Posterior cingulate gyrus (tissue), 11 donors: Measurements from ENCODE around the gene KCNJ12.
A peak's percentile ranks its signal among the peaks of the same experiment; 100 is the strongest.
"Not testable (repeated sequence)": the region's sequence is repeated elsewhere in the genome, so short reads cannot be mapped to it uniquely, and the experiment has no call there.

ENCODE experiments used
- DNase-seq, 10 donors: peaks; one replicate each; pipeline versions ENCODE4 v3.0.0 to v3.0.0-alpha.2; 2020 to 2021; ENCODE audit warnings: mixed read lengths in 3 of 10
- intact Hi-C: fragments of 100-400 bp; cut with DNase I; formaldehyde crosslinking; loops from one replicate; pipeline ENCODE4 v1.15.1; 2023

Gene KCNJ12

GRCh38 chr17:21428752-21429424 lies 52.7 kb downstream of the KCNJ12 start:
- DNase-seq, intact Hi-C loops: not testable (repeated sequence)

GRCh38 chr17:21429921-21430628 lies 53.9 kb downstream of the KCNJ12 start:
- intact Hi-C loops, result not testable (repeated sequence)
- peak in 2 of 10 donors; percentile 30 to 42 for DNase-seq

- DNase-seq, result peak in 1 of 10 donors; percentile 59
- intact Hi-C loops, result not testable (repeated sequence)
Measured at GRCh38 chr17:21433971-21434370, 57.8 kb downstream of the KCNJ12 start.

GRCh38 chr17:21434976-21435375 lies 58.8 kb downstream of the KCNJ12 start:
- DNase-seq, result peak in 2 of 10 donors; percentile 22 to 66
- intact Hi-C loops, result not testable (repeated sequence)

GRCh38 chr17:21436481-21436880 lies 60.3 kb downstream of the KCNJ12 start:
- intact Hi-C loops, result not testable (repeated sequence)
- DNase-seq, result peak in 2 of 10 donors; percentile 24 to 59

GRCh38 chr17:21436883-21437836 lies 61.0 kb downstream of the KCNJ12 start:
- peak in 1 of 10 donors; percentile 19 for DNase-seq
- intact Hi-C loops, result not testable (repeated sequence)

- DNase-seq, intact Hi-C loops: not testable (repeated sequence)
Measured at GRCh38 chr17:21438316-21439014, 62.3 kb downstream of the KCNJ12 start.

- intact Hi-C loops, result not testable (repeated sequence)
- DNase-seq, result peak in 2 of 10 donors; percentile 33 to 64
Measured at GRCh38 chr17:21439015-21439336, 62.8 kb downstream of the KCNJ12 start.

GRCh38 chr17:21445091-21445650 lies 69.0 kb downstream of the KCNJ12 start:
- intact Hi-C loops, result no loop called here
- DNase-seq, result no peak

- DNase-seq, intact Hi-C loops: not testable (repeated sequence)
Measured at GRCh38 chr17:21447552-21447951, 71.4 kb downstream of the KCNJ12 start.

GRCh38 chr17:21449891-21450290 lies 73.7 kb downstream of the KCNJ12 start:
- intact Hi-C loops, result loop anchor here (5.0 kb wide), 2 partner anchors 173 to 323 kb away; partner anchors contain the start of gene DHRS7B
- DNase-seq, result not testable (repeated sequence)

- peak in 1 of 10 donors; percentile 29 for DNase-seq
- intact Hi-C loops, result loop anchor here (5.0 kb wide), 2 partner anchors 175 to 325 kb away; partner anchors contain the start of gene DHRS7B
Measured at GRCh38 chr17:21451975-21452374, 75.8 kb downstream of the KCNJ12 start.

- peak in 9 of 10 donors; percentile 57 to 95 (median 66) for DNase-seq
- intact Hi-C loops, result loop anchor here (5.0 kb wide), 2 partner anchors 175 to 325 kb away; partner anchors contain the start of gene DHRS7B
Measured at GRCh38 chr17:21452377-21453143, 76.4 kb downstream of the KCNJ12 start.

- peak in 2 of 10 donors; percentile 58 to 65 for DNase-seq
- intact Hi-C loops, result loop anchor here (5.0 kb wide), 2 partner anchors 176 to 326 kb away; partner anchors contain the start of gene DHRS7B
Measured at GRCh38 chr17:21453144-21453898, 77.2 kb downstream of the KCNJ12 start.

GRCh38 chr17:21454006-21454405 lies 77.8 kb downstream of the KCNJ12 start:
- intact Hi-C loops, result loop anchor here (5.0 kb wide), 2 partner anchors 177 to 327 kb away; partner anchors contain the start of gene DHRS7B
- DNase-seq, result peak in 2 of 10 donors; percentile 66 to 72

- peak in 1 of 10 donors; percentile 22 for DNase-seq
Measured at GRCh38 chr17:21454441-21454840, 78.3 kb downstream of the KCNJ12 start.

GRCh38 chr17:21455761-21456160 lies 79.6 kb downstream of the KCNJ12 start:
- peak in 2 of 10 donors; percentile 69 to 73 for DNase-seq
- intact Hi-C loops, result loop anchor here (5.0 kb wide), 1 partner anchor 37 kb away; no protein-coding TSS in a partner anchor

More at GRCh38 chr17:21454441-21454840, 78.3 kb downstream of the KCNJ12 start:
- intact Hi-C loops, result loop anchor here (5.0 kb wide), 2 partner anchors 177 to 327 kb away; partner anchors contain the start of gene DHRS7B
